GM18867 (cell line): ENCODE measurements around the gene DUSP7.

Source experiments
- ATAC-seq: cut with Tn5 transposase; IDR thresholded peaks from one replicate; pipeline ENCODE4 v1.9.1; 2021; ENCODE audit warnings: mild to moderate bottlenecking, moderate library complexity; ENCODE audit not compliant: unreplicated experiment

Gene DUSP7

DNA sequence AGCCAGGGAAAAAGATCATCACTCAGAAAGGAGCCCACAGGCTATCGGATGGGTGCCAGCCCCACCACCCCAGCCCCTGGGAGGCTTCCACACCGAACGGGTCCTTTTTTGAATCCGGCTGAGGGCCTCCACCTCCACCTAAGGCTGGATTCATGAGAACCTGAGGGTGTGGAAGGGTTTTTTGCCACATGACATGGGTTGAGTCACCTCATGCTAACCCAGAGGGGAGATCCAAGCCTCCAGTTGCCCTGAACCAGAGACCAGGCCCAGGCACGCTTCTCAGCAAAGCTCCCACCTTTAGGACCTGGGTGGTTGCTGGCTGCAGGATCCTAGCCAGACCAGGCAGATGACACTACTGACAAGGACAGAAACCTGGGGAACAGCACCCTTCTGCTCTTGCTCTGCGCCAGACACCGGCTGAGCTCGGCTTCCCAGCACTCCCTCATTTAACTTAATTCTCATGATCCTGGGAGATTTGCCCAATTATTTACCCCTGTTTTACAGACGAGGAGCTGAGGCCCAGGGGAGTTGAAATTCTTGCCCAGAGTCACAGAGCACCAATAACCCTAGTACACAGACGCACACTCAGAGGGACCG, 25.6 kb downstream of the DUSP7 start:
- ATAC-seq: no peak

DNA sequence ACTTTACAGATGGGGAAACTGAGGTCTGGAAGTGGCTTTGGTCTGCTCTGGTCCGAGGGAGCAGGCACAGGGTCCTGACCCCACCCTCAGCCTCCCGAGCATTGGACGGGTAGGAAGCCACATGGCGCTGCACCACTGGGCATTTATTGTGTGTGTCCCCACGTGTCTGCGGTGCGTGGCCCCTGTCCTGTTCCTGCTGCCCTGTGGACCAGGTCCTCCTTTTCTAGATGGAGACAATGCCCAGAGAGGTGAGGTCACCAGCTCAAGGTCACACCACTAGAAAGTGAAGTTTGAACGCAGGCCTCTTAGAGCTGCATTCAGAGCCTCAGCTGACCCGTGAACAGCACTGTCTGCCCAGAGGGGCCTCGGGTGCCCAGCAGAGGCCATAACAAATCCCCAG, 26.8 kb downstream of the DUSP7 start:
- no peak for ATAC-seq

DNA sequence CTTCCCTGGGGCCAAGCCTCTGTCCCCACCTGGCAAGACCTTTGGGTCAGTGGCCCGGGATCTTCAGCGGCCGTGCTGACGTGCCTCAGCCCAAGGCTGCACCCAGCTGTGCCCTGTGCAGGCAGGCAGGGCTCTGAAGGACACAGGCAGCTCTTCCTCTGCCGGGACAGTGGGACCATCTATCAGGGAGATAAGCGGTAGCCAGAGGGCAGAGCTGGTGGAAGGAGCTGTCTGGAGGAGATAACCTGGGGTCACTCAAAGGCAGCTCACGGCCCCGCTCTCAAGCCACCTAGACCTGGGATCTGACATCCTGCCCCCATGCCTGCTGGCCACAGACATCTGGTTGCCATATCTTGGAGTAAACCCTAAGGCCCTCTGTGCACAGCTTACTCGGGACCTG, 27.3 kb downstream of the DUSP7 start:
- ATAC-seq: no peak

DNA sequence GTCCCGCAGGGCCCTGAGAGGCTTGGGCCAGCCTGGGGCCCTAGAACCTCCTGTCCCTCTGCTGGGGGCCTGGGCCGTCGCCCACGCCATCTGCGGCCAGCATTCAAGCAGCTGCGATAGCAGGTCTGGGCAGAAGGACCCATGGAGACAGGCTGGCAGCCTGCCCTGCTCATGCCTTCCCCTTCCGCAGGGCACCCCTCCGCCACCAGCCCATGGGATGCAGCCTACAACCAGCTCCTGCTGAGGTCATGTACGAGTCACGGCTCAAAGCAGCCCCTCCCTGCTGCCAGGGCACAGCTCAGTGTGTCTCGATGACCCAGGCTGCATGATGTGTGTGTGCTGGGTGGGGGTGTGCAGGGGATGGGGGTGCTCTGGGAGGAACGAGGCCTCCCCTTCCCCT, 27.8 kb downstream of the DUSP7 start:
- ATAC-seq: no peak

DNA sequence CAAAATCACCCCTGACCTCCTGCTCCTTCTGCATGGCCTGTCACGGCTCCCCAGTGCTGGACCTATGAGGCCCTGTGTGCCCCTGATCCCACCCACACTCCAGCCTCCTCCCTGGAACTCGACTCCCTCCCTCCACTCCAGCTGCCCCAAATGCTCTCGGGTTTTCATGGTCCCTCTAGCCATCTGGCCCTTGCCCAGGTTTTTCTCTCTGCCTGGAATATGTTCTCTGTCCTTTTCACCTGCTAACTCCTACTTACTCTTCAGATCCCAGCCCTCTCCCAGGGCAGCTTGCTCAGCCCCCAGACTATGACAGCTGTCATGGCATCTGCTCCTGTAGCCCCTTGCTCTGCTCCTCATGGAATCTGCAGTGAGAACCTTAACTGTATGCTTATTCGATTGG, 30.3 kb downstream of the DUSP7 start:
- no peak for ATAC-seq

DNA sequence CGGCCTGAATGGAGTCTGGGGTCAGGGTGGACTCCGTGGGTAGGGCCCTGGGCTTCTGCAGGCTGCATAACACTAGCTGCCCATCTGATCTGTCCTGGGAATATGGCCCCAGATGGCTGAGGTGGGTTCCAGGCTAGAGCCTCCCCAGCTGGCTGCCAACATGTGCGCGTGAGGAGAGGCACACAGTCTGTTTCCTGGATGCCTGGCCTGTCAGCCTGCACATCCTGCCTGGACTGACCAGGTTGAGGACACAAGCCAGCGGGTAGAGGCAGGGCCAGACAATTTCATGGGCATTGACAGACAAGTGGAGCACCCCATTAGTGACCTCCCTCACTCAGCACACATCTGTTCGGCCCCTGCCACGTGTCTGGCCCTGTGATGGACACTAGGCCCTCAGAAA, 30.9 kb downstream of the DUSP7 start:
- no peak for ATAC-seq

DNA sequence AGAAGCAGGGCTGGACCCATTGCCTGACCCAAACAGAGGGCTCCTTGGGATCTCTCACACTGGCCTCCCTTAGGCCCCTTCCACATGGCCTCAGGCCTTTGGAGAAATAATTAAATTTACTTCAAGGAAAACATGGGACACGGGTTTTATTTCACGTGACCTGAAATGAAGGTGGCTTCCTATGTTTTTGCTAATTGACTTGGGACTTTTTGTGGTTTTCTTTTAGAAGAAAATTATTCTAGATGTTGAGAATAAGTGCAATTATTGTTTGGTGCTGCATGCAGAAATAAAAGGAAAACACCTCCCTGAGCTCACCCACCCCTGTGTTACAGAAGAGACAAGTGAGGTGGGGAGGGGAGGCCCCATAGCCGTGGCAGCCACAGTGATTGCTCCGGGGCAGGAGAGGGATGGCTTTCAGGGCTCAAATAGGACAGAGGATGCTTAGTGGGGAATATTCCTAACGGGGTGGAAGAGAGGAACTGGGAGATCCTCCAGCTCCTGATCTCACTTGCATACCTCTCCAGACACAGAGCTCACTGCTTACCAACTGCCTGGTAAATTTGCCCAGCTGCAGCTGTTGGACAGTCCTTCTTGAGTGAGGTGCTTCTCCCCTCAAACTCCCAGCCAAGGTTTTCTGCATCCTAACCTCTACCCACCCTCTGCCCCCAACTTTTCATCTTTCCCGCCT, 31.5 kb downstream of the DUSP7 start:
- ATAC-seq: no peak

DNA sequence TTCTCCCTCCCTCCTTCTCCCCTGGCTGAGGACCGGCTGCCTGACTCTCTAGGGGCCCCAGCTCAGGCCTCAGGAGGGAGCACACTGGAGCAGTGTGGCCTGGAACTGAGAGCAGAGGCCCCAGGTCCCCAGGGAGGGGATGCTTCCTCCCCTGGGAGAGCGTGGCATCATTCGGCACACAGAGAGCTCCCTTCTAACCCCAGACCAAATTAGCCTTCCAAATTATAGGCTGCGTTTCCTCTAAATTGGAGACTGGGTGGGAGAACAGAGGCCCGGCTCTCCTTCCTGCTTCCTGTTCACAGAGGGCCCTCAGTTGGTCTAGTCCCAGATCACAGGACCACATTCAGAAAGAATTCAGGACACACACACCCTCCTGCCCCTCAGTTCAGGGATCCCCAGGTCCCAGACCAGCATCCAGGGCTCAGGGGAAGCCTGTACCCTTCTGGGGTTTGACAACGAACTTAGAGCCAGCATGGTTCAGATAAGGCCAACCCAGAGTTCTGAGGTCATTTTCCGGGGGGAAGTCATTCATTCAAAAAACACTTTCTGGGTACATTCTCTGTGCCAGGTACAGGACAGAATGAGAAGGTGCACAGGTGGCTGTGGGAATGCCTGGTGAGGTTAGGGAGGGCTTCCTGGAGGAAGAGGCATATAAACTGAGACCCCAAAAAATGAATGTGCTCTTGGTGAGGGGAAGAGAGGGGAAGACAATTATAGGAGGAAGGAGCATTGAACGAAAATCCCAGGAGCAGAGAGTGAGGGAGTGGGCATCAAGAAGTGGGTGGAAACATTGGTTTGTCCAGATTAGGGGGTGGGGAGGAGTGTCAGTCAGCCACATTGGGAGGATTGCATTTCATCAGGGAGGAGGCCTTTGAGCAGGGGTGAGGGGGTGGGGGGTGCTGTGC, 32.3 kb downstream of the DUSP7 start:
- ATAC-seq: peak; percentile 61

DNA sequence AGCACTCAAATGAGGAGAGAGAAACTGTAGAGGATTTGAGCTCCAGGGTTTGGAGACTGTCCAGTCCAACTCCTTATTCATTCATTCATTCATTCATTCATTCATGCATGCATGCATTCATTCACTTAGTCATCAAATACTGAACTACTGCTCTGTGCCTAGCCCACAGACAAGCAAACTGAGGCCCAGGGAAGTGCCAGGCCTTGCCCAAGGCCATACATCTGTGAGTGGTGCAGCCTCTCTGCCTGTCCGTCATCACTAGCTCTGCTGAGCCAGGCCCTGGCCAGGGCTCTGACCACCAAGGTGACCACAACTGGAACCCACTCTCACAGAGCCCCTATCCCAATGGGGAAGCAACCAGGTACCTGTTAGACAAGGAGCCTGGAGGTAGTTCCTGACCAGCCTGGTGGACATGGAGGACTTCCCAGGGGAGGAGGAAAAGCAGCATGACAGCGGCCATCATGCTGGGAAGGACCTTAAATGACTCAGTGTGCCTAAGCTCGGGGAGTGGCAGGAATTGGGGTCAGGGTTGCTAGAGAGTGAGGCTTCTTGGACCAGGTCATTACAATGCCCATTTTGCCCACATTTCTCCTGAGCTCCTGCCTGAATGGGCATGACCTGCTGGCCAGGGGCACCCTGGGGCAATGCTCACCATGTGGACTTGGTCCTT, 33.1 kb downstream of the DUSP7 start:
- ATAC-seq: no peak

DNA sequence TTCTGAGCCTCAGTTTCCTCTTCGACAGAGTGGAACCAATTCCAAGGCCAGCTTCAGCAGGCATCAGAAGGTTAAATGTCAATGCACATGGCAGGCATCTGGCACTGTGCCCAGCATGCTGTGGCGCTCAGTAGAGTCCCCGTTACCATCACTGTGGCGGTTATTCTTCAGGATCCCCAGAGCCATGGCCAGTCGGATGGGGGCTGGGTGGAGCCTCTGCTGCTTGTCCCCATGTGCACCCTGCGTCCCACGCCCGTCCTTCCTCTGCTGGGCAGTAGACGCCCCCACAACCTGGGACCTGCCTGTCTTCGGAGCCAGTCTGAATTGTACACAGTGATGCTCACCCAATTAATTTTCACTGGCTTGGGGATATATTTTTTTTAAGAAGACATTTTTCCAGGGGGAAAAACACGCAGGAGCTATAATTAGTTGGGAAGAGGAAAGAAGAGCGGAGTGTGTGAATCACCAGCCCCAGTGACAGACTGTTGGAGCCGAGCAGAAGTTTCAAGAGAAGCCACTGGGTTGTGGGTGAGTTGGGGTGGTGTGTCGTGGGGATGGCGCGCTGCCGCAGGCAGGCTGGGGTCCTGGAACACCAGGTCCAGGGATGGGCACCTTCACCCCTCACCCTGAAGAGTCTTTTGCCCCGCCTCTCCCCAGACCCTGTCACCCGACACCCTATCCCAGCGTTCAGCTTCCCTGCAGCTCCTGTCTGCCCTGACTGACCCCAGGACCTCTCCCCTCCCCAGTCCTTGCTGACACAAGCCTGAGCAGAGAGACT, 33.9 kb downstream of the DUSP7 start:
- no peak for ATAC-seq

DNA sequence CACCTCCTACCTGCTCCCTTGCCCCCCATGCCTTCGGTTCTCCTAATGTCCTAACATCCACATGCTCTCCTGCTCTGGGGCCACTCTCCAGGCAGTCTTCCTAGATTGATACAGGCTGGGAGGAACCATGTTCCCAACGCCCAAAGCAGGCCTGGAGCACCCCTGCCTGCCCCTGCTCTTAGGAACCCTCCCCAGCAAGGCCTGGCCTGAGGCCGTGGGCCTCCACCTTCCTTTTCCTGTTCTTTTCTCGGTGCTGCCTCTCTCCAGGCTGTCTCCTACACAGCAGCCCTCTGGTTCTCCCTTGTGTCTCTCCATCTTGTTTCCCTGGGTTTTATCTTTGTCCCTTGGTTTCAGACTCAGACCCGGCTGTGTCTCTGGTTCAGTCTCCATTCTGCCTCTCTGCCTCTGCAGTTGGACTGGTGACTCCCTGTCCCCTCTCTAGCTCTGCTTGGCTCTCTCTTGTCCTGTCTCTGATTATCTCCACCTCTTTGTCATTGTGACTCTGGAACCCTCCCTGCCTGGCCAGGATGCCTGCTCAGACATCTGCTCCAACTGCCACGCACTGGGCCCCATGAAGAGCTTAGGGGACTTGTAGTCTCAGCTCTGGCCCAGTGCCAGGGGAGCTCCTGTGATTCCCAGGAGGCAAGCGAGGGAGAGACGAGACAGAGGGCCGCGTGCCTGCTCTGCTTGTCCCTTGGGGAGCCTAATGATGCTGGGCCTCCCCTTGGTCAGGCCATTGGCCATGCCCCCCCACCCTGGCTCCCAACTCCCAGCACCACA, 34.7 kb downstream of the DUSP7 start:
- ATAC-seq: no peak

DNA sequence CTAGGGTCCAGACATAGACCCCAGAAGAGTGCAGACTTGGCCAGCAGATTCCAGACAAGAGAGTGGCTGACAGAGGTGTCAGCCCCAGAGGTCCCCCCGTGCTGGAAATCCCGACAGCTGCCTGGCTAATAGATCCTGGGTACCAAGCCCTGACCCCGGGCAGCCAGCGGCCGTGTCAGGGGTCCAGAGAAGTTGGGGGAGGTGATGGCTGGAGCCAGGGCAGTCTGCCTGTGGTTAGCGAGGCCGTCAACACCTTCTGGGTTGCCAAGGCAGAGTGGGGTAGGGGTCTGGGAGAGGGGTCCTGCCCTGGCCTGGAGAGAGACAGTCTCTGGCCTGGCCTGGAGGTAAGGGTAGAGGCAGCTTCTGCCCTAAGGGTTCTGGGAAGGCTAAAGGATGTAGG, 35.6 kb downstream of the DUSP7 start:
- ATAC-seq: no peak

DNA sequence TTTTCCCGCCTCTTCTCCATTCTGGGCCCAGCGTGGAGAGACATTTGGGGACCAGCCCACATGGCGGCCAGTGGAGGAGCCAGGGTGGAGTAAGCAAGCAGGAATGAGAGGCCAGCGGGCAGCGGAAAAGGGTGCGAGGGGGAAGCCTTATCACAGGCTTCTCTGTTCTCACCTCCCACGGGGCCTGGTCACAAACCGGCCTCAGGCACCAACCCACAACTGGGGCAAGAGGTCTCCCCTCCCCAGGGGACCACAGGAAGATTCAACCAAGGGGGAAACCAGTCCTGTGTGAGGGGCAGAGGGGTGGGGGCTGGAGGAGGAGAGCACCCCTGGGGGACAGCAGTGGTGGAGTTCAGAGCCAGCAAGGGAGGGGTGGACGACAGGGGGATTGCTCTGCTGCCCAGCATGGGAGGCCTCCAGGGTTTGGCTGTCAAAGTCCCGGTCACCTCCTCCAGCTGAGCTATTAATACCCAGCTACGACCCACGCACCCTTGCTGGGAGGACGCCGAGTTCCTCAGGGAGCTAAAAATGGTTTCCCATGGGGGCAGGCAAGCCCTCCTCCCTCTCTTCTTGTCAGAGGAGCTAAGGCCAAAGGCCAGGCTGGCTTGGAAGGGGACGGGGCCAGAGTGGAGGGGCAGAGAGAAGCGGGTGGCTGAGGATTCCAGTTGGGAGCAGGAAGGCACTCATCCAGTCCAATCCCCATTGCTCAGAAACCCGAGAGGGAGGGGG, 36.9 kb downstream of the DUSP7 start:
- no peak for ATAC-seq

DNA sequence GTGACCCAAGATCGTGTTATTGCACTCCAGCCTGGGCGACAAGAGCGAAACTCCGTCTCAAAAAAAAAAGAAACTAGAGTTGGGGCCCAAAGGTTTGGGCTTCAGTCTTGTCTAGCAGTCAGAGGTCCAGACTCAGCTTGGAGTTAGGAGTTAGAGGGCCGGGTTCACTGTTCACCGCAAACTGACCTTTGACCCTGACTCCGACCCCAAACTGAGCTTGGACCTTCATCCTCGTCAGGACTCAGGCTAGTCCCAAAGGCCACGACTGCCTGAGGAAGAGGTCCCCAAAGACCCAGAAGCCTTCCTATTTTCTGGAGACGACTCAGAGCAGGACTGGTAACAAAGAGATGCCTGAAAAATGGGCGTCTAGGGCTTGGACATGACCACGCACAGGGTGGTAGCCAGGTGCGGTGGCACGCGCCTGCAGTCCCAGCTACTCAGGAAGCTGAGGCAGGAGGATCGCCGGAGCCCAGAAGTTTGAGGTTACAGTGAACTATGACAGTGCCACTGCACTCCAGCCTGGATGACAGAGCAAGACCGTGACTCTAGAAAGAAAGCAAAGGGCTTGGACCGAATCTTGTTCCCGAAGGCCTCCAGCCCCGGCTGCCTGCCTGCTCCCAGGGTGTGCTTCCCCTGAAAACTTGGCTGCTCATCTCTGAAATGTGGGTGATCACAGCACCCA, 37.9 kb downstream of the DUSP7 start:
- no peak for ATAC-seq

DNA sequence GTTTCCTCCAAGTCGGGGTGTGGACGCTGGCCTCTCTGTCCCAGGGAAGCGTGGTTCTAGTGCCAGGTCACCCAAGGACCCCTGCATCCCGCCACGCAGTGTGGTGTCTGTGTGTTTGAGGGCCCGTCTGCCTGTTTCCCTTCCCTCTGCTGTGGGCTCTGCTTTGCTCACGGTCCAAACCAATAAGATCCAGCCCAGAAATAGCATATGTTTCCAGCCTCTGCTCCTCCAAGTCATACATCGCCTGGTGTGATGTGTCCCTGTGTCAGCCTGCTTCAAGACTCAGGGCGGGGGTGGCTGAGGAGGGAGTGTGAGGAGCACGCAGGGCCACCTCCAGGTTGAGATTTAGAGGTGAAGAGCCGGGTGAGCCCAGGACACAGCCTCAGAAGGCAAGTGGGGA, 38.8 kb downstream of the DUSP7 start:
- no peak for ATAC-seq

DNA sequence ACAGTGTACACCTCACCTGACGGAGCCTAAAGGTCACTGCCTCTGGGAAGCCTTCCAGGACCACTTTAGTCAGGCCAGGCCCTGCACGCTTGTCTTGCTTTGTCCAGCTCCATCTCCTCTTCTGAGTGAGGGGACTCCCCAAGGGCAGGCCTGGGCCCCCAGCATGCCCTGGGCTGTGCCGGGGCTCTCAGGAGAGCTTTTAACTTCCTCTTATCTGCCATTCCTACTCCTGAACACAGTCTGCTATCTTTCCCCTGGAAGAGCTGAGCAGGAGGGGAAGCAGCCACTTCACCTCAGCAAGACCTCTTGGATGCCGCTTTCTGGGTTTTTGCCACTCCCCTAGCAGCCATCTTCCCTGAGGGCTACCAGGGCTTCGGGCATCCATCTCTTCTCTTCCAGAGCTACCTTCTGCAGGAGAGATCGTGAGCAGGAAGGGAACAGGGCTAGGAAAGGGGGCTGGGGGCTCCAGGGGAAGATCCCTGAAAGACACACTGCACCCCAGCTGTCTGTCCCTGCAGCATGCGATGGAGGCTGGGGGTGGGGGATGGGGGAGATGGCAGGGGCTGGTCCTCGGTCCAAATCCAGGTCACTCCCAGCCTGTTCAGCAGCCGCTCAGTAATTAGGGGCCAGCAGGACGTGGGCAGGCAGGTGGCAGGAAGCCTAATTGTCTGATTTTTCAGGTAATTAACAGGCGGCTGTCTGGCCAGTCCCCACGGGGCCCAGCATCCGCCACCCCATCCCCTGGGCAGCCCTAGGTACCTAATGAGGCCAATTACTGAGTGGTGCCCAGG, 40.7 kb downstream of the DUSP7 start:
- ATAC-seq: no peak

DNA sequence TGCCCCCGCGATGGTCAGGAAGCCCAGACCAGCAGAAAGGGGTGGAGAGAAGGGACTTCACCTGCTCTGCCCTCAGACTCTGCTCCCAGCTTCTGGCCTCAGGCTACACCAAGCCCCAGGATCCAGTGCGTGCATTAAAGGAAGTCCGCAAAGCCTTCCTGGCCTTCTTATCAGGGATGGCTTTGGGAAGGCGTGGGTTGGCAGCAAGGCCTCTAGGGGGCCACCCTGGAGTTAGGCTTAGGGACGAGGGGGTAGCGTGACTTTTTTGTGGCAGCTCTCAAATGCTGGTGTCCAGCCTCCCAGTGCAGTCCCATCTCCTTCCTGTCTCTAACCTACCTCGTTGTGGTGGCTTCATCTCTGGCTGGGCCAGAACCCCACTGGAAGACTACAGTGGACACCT, 41.8 kb downstream of the DUSP7 start:
- ATAC-seq: no peak
